WI38 (cell line): ENCODE measurements around the gene MACROD2.

Experiments used
- H3K4me3 ChIP-seq: 2 replicates; pipeline ENCODE4 v1.5.1; 2011; ENCODE audit warnings: low read depth, mild to moderate bottlenecking, control low read depth, low read length
- CTCF ChIP-seq: IDR thresholded peaks from 2 replicates; pipeline ENCODE4 v1.5.1; 2012; ENCODE audit warnings: low read depth, mild to moderate bottlenecking, control low read depth, low read length

MACROD2 gene

GRCh38 chr20:14790190-14790589 lies 794.9 kb downstream of the MACROD2 start:
- no peak overlapping the region for H3K4me3 ChIP-seq
- TF ChIP-seq CTCF, result no peak

GRCh38 chr20:14790771-14791620 lies 795.7 kb downstream of the MACROD2 start:
- H3K4me3 ChIP-seq, result no peak overlapping the region
- no peak for TF ChIP-seq CTCF

DNA sequence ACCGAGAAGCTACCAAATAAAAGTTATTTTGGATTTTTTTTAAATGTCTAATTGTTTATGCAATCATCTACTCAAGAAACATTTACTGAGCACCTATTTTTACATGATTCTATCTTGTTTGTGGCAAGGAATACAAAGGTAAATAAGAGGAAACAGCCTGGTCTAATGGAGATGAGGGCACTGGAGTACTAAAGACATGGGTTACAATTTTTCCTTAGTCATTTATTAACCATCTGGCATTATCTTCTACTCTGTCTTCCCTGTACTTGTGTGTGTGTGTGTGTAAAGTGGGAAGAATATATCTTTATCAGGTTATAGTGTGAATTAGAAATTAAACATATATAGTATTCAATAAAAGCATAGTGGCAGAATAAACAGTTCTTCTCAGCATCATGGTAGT lies 797.6 kb downstream of the MACROD2 start:
- TF ChIP-seq CTCF, result no peak
- H3K4me3 ChIP-seq, result no peak overlapping the region

GRCh38 chr20:14799545-14800216 lies 804.4 kb downstream of the MACROD2 start:
- no peak overlapping the region for H3K4me3 ChIP-seq
- no peak for TF ChIP-seq CTCF

DNA sequence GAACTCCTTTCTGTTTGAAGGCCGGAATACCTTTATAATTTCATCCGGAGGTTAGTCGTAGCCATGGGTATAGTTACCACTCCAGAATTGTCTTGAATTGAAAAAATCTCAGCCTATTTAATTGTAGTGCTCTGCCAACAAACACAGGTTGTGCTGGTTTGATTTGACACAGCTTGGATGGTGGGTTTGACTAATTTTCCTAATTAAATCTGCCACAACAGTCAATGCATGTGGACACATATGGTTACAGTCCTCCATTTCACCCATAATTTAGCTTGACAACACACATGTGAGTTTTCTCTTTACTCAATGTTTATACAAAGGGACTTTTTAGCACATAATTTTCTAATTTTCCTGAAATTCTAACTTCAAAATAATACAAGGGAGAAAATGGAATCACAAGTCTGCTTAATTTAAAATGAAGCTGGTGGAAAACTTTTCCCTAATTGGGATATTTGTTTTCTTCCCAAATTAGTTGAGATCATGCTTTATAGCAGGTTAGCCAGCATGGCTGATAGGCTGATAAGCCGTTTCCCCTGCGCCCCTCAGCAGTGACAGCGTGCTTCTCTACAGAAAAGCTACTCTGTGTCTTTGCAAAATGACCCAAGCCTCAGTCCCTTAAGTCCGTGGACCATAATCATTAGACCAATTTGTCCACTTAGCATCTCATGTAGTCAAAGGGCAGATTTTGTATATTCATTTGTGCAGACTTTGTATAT lies 805.5 kb downstream of the MACROD2 start:
- H3K4me3 ChIP-seq, result no peak overlapping the region
- TF ChIP-seq CTCF, result no peak

DNA sequence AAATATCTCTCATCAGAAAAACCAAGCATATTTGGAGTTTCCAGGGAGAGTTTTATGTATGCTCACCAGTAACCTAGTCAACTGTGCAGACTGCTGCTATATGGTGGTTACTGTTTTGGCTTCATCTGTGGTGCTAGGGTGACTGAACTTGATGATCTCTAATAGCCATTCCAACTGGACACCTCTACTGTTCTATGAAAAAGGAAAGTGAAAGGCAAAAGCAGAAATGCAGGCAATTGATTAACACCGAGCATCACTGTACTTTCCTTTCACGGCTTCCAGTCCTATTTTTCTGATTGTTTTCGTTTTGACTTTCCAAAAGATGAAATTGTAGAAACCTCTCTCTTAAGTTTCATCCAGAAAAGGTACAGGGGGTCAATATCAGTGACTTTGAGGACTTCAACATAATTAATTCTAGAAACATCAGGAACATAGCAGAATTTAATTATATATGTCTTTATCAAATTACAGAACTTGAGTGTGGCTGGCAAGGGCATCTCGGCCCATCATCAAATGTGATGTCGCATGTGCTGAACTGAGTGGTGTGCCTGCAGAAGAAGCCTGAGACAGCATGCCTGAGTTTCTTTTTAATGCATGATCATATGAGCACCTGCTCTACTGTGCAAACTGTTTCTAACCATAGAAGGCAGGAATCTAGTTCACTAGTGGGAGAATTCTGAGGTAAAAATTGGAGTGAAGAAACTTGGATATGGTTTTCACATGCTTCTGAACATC lies 806.4 kb downstream of the MACROD2 start:
- no peak overlapping the region for H3K4me3 ChIP-seq
- no peak for TF ChIP-seq CTCF
